Measurements from ENCODE around the gene CLDN11.

The CLDN11 gene

DNA sequence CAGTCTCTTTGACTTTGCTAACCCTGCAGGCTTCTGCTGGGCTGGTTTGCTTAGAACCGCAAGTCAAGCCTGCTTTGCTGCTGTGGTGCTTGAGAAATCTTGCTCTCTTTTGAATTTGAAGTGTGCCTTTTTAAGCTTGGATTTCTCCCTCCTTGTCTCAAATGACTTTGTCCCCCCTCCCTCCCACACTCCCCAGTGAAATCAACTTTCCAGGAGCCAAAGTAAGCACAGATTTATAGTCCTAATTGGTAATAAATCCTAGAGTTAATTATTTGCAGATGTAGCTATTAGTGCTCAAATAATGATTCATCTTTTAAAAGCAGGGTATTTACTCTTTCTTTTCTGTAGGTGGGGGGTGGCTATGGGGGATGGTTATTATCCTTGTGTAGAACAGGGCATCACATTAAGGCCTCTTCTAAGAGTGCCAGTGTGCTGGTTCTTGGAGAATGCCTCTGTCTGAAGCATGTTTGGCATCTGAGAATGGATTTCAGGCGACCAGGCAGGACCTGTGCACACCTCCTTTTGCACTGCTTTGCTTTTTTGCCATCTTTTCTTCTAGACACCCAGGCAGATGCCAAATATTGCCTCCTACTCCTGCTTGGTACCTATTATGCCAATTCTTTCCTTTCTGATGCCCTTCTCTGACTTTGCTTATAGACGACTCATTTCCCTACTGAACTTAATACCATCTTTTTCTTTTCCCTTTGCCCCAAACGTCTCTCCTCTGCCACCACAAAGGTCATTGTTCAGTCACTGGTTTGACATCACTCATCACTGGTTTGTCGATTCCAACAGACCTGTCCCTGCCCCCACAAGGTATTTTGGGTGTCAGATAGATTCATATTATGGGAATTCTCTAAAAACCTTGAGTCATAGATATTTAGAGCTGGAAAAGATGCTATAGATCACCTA lies 50.7 kb downstream of the CLDN11 start:
- TF ChIP-seq POLR2AphosphoS5 (IDR thresholded peaks at IDR 0.05; ENCODE audit: borderline replicate concordance, low read depth, low read length) (no peak), EZH2 (IDR thresholded peaks at IDR 0.05) (no peak), FOXP2 (optimal IDR thresholded peaks at IDR 0.05; ENCODE audit: control extremely low read depth, extremely low read length, insufficient read depth) (no peak)
- Histone ChIP-seq H3K9me3 (ENCODE audit: low read depth, low read length) (no peaks in the 10 kb centered on the region), H3K9ac (ENCODE audit: insufficient read length) (no peak overlapping the region), H3K27ac (no peak overlapping the region), H3K36me3 (ENCODE audit: insufficient read depth, low read length) (no peaks in the 10 kb centered on the region), H3K4me3 (no peak overlapping the region)
- peak; percentile 35 for DNase-seq (ENCODE audit: low read depth, low spot score)

DNA sequence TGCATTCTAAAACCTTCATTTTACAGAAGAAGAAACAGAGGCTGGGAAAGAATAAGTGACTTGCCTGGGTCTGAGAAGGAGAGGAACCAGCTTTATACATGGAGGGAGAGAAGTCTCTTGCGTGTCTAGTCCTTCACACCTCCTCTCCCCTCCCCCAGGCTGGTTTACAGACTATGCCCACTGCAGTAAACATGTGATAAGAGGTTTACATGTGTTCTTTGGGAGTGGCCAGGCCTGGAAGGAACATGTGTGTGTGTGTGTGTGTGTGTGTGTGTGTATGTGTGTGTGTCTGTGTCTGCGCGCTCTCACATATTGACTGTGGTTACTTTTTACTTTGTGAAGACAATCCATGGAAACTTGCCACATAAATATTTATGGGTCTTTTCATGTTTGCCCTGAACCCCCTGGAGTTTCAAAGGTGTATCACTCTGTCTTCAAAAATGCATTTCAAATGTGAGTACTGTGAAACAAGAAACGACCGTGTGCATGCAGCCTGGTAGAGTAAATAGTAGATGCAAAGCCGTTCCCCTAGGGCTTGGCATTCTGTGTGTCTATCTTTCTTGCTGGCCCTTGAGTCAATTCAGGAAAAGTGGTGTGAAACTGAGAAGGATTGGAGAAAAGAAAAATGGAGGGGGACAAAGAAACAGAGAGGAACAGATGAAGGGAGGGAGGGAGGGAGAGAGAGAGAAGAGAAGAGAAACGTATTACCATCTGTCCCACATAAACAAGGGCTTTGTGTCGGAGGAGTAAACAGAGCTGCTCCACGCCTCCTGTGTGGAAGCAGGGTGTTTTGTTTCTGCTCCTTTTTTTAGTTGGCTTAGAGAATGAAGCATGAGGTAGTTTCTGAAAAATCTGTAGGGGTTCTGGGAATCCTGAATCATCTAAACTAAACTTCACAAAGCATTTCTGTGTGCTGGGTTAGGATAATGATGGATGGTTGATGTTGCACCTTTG lies 51.7 kb downstream of the CLDN11 start:
- Histone ChIP-seq H3K9ac (ENCODE audit: insufficient read length) (no peak overlapping the region), H3K36me3 (ENCODE audit: insufficient read depth, low read length) (no peaks in the 10 kb centered on the region), H3K27ac (no peak overlapping the region), H3K9me3 (ENCODE audit: low read depth, low read length) (no peaks in the 10 kb centered on the region), H3K4me3 (no peak overlapping the region)
- DNase-seq (ENCODE audit: low read depth, low spot score), result no peak
- TF ChIP-seq POLR2AphosphoS5 (IDR thresholded peaks at IDR 0.05; ENCODE audit: borderline replicate concordance, low read depth, low read length) (no peak), EZH2 (IDR thresholded peaks at IDR 0.05) (no peak), FOXP2 (optimal IDR thresholded peaks at IDR 0.05; ENCODE audit: control extremely low read depth, extremely low read length, insufficient read depth) (no peak)

DNA sequence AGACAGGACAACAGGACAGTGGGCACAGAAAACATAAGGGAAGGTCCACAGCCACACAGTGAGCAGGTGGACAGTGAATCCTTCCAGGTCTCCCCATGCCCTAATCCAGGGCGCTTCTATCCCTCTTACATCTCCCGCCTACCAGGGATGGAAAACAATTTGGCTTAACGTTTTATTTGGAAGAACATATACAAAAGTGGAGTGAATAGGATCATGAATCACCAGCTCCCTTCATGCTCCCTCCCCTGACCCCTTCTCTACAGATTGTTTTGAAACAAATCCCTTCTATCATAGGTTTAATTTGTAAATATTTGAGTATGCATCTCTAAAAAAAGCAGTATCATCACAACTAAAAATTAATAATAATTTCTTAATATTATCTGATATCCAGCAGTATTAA lies 52.5 kb downstream of the CLDN11 start:
- no peaks in the 10 kb centered on the region for H3K9me3 ChIP-seq (ENCODE audit: low read depth, low read length)
- no peak overlapping the region for H3K4me3 ChIP-seq
- H3K27ac ChIP-seq, result no peak overlapping the region
- no peaks in the 10 kb centered on the region for H3K36me3 ChIP-seq (ENCODE audit: insufficient read depth, low read length)
- DNase-seq (ENCODE audit: low read depth, low spot score), result no peak
- no peak overlapping the region for H3K9ac ChIP-seq (ENCODE audit: insufficient read length)
- TF ChIP-seq EZH2 (IDR thresholded peaks at IDR 0.05) (no peak), POLR2AphosphoS5 (IDR thresholded peaks at IDR 0.05; ENCODE audit: borderline replicate concordance, low read depth, low read length) (no peak), FOXP2 (optimal IDR thresholded peaks at IDR 0.05; ENCODE audit: control extremely low read depth, extremely low read length, insufficient read depth) (no peak)

DNA sequence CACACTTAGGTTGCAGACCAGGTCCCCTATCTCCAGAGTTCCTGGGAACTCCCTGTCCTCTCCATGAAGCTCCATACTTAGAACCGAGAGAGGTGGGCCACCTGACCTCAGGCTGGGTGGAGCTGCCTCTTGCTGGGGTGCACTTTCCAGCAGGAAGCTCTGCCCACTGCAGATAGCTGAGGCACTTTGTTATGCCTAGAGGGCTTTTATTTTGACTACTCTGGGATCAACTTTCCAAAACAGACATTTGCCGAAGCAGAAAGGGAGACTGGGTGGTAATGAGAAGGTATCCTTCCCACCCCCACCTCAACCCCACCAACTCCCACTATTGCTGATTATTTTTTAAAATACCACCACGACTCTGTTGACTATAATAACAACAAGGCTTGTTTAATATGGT lies 54.7 kb downstream of the CLDN11 start:
- Histone ChIP-seq H3K4me3 (no peak overlapping the region), H3K9me3 (ENCODE audit: low read depth, low read length) (no peaks in the 10 kb centered on the region), H3K9ac (ENCODE audit: insufficient read length) (no peak overlapping the region), H3K36me3 (ENCODE audit: insufficient read depth, low read length) (no peaks in the 10 kb centered on the region), H3K27ac (no peak overlapping the region)
- no peak for DNase-seq (ENCODE audit: low read depth, low spot score)
- TF ChIP-seq POLR2AphosphoS5 (IDR thresholded peaks at IDR 0.05; ENCODE audit: borderline replicate concordance, low read depth, low read length), result no peak
- no peak for TF ChIP-seq FOXP2 (optimal IDR thresholded peaks at IDR 0.05; ENCODE audit: control extremely low read depth, extremely low read length, insufficient read depth)
- TF ChIP-seq EZH2 (IDR thresholded peaks at IDR 0.05), result no peak

DNA sequence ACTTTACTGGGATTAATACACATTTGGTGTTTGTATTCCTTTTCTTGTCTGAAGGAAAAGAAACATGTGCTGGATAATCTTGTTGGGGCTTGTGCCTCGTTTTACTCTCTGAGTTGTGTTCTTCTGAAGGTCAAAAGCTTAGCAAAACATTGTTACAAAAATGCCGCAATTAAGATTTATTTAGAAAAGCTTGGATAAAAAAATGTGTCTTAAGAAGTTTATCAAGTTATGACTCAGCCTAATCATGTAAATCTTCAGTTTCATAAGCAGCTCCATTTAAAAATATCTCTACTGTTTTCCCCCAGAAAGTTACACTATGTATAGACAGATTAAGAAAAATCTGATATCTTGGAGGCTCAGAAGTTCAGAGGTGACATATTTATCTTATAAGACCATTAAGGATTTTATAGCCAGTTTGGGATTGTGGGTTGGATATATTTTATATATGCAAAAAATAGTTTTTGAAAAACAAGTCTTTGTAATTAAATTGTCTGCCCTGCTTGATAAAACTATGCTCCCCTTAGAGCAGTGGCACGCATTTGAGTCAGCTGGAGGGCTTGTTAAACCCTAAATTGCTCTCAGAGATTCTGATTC lies 56.5 kb downstream of the CLDN11 start:
- Histone ChIP-seq H3K4me3 (no peak overlapping the region), H3K27ac (no peak overlapping the region), H3K9ac (ENCODE audit: insufficient read length) (no peak overlapping the region), H3K36me3 (ENCODE audit: insufficient read depth, low read length) (no peaks in the 10 kb centered on the region), H3K9me3 (ENCODE audit: low read depth, low read length) (no peaks in the 10 kb centered on the region)
- no peak for DNase-seq (ENCODE audit: low read depth, low spot score)
- TF ChIP-seq POLR2AphosphoS5 (IDR thresholded peaks at IDR 0.05; ENCODE audit: borderline replicate concordance, low read depth, low read length) (no peak), FOXP2 (optimal IDR thresholded peaks at IDR 0.05; ENCODE audit: control extremely low read depth, extremely low read length, insufficient read depth) (no peak), EZH2 (IDR thresholded peaks at IDR 0.05) (no peak)

DNA sequence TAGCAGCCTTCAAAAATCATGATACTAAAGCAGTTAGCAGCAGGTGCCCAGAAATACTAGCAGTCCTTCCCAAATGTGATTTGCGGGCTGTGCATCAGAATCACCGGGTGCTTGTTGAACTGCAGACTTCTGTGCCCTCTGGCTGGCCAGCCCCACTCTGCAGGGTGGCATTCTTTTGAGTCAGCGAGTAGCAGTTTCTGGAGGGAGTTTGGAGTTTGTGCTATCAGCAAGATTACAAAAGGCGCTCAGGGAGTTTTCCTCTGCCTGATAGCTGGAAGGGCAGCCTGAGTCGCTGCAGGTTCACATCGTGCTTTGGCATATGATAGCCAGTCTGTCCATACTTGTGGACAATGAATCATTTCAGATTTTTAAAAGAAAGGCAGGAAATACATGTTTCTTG lies 57.6 kb downstream of the CLDN11 start:
- TF ChIP-seq FOXP2 (optimal IDR thresholded peaks at IDR 0.05; ENCODE audit: control extremely low read depth, extremely low read length, insufficient read depth) (no peak), POLR2AphosphoS5 (IDR thresholded peaks at IDR 0.05; ENCODE audit: borderline replicate concordance, low read depth, low read length) (no peak), EZH2 (IDR thresholded peaks at IDR 0.05) (no peak)
- no peak for DNase-seq (ENCODE audit: low read depth, low spot score)
- H3K4me3 ChIP-seq, result no peak overlapping the region
- H3K27ac ChIP-seq, result no peak overlapping the region
- H3K36me3 ChIP-seq (ENCODE audit: insufficient read depth, low read length), result no peaks in the 10 kb centered on the region
- no peak overlapping the region for H3K9ac ChIP-seq (ENCODE audit: insufficient read length)
- no peaks in the 10 kb centered on the region for H3K9me3 ChIP-seq (ENCODE audit: low read depth, low read length)

DNA sequence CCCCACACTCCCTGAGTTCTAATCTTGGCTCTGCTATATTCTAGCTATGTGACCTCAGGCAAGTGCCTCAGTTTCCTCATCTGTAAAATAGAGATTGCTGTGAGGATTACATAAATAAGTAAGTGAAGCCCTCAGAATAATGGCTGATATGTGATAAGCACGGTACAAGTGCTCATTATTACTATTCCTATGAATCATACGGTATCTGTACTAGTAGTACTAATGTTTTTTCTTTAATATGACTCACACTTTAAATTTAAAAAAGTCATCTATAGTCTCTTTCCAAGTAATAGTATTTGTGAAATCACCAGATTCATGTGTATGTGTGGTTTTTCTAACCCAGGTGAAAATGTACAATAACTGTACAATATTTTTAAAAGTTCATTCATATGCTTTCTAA lies 58.7 kb downstream of the CLDN11 start:
- Histone ChIP-seq H3K9ac (ENCODE audit: insufficient read length) (no peak overlapping the region), H3K27ac (no peak overlapping the region), H3K4me3 (no peak overlapping the region), H3K9me3 (ENCODE audit: low read depth, low read length) (no peaks in the 10 kb centered on the region), H3K36me3 (ENCODE audit: insufficient read depth, low read length) (no peaks in the 10 kb centered on the region)
- DNase-seq (ENCODE audit: low read depth, low spot score), result no peak
- TF ChIP-seq FOXP2 (optimal IDR thresholded peaks at IDR 0.05; ENCODE audit: control extremely low read depth, extremely low read length, insufficient read depth) (no peak), EZH2 (IDR thresholded peaks at IDR 0.05) (no peak), POLR2AphosphoS5 (IDR thresholded peaks at IDR 0.05; ENCODE audit: borderline replicate concordance, low read depth, low read length) (no peak)

DNA sequence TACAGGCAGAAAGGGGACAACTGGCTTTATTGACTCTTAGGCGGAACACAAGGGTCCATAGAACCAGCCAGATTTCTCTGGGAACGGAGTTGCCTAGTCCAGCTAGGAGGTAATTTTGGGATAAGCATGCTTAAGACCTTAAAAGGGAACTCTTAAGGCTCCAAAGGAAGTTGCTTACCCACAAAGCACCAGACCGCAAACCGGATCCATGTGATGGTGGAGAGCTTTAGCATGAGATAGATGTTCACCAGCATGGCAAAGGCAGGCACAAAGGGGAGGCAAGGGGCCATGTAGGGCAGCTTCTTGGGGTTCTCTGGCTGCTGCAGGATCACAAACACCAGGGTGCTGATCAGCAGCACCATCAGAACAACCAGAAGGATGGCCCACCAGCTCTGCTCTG lies 61.4 kb downstream of the CLDN11 start:
- no peaks in the 10 kb centered on the region for H3K9me3 ChIP-seq (ENCODE audit: low read depth, low read length)
- H3K4me3 ChIP-seq, result no peak overlapping the region
- no peak overlapping the region for H3K27ac ChIP-seq
- TF ChIP-seq EZH2 (IDR thresholded peaks at IDR 0.05), result no peak
- TF ChIP-seq POLR2AphosphoS5 (IDR thresholded peaks at IDR 0.05; ENCODE audit: borderline replicate concordance, low read depth, low read length), result no peak
- TF ChIP-seq FOXP2 (optimal IDR thresholded peaks at IDR 0.05; ENCODE audit: control extremely low read depth, extremely low read length, insufficient read depth), result no peak
- DNase-seq (ENCODE audit: low read depth, low spot score), result no peak
- H3K9ac ChIP-seq (ENCODE audit: insufficient read length), result no peak overlapping the region
- no peaks in the 10 kb centered on the region for H3K36me3 ChIP-seq (ENCODE audit: insufficient read depth, low read length)

All from SK-N-MC (cell line).